Retinal pigment epithelial cell (primary cell): ENCODE data around the gene PTGER4.
A peak's percentile ranks its signal among the peaks of the same experiment; 100 is the strongest.
"Not testable (repeated sequence)": the region's sequence is repeated elsewhere in the genome, so short reads cannot be mapped to it uniquely, and the experiment has no call there.

ENCODE experiments used
- DNase-seq: peaks from one replicate; pipeline ENCODE4 v3.0.0-alpha.2; 2010; ENCODE audit warnings: low read depth
- H3K4me3 ChIP-seq: 2 replicates; pipeline ENCODE4 v1.5.1; 2011; ENCODE audit warnings: mild to moderate bottlenecking, low read length, control low read depth, moderate library complexity
- TF ChIP-seq, protein P1 (sequence below): conservative IDR thresholded peaks from 2 replicates; pipeline ENCODE4 v1.5.1; 2011; ENCODE audit warnings: low read depth, low read length, control low read depth, inconsistent platforms

Gene PTGER4

GRCh38 chr5:40720069-40720468 lies 40.4 kb downstream of the PTGER4 start:
- no peak overlapping the region for H3K4me3 ChIP-seq
- DNase-seq = no peak
- TF ChIP-seq, protein P1, sequence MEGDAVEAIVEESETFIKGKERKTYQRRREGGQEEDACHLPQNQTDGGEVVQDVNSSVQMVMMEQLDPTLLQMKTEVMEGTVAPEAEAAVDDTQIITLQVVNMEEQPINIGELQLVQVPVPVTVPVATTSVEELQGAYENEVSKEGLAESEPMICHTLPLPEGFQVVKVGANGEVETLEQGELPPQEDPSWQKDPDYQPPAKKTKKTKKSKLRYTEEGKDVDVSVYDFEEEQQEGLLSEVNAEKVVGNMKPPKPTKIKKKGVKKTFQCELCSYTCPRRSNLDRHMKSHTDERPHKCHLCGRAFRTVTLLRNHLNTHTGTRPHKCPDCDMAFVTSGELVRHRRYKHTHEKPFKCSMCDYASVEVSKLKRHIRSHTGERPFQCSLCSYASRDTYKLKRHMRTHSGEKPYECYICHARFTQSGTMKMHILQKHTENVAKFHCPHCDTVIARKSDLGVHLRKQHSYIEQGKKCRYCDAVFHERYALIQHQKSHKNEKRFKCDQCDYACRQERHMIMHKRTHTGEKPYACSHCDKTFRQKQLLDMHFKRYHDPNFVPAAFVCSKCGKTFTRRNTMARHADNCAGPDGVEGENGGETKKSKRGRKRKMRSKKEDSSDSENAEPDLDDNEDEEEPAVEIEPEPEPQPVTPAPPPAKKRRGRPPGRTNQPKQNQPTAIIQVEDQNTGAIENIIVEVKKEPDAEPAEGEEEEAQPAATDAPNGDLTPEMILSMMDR = no peak

- not testable (repeated sequence) for DNase-seq, H3K4me3 ChIP-seq
Observed at GRCh38 chr5:40722497-40722911, 42.8 kb downstream of the PTGER4 start.

- TF ChIP-seq, protein P1 = no peak
- DNase-seq = no peak
- no peak overlapping the region for H3K4me3 ChIP-seq
Observed at GRCh38 chr5:40733434-40733833, 53.7 kb downstream of the PTGER4 start.

GRCh38 chr5:40733879-40734563 lies 54.3 kb downstream of the PTGER4 start:
- no peak for DNase-seq

DNA sequence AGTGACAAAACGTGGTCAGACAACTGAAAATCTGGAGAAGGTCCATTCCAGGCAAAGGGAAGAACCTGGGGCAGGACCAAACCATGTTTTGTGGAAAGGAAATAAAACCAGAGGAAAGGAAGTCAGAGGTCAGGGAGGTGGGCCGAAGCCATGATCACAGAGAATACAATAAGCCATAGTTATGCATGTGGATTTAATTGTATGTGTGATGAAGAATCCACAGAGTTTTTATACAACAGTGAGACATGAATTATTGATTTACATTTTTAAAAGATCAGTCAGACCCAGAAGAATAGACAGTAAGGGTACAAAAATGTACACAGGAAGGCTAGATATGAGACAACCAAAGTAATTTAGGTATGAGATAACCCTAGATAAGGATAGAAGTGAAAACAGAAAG lies 55.3 kb downstream of the PTGER4 start:
- TF ChIP-seq, protein P1 = no peak
- no peak overlapping the region for H3K4me3 ChIP-seq
- no peak for DNase-seq

More at GRCh38 chr5:40733879-40734563, 54.3 kb downstream of the PTGER4 start:
- no peak overlapping the region for H3K4me3 ChIP-seq
- TF ChIP-seq, protein P1 = no peak

DNA sequence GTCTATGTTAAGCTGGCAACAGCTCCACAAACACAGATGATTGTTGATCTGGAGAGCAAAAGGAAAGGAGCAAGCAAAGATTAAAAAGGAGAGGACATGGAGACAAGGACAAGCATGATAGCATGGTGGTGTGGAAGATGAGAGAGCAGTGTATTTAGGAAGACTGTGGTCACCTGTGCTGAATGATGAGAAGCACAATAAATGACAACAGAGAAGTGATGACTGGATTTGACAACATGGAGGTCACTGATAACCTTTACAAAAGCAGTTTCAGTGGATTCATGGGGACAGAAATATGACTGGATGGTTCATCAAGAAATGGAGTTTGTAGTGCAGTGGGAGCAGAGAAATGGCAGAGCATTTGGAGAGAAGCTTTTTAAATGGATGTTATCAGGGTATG lies 55.9 kb downstream of the PTGER4 start:
- no peak overlapping the region for H3K4me3 ChIP-seq
- TF ChIP-seq, protein P1 = no peak
- DNase-seq = no peak

GRCh38 chr5:40736103-40736875 lies 56.6 kb downstream of the PTGER4 start:
- no peak overlapping the region for H3K4me3 ChIP-seq
- DNase-seq = no peak
- TF ChIP-seq, protein P1 = peak; percentile 70
